ENCODE data around the gene EBNA1BP2.

DNA sequence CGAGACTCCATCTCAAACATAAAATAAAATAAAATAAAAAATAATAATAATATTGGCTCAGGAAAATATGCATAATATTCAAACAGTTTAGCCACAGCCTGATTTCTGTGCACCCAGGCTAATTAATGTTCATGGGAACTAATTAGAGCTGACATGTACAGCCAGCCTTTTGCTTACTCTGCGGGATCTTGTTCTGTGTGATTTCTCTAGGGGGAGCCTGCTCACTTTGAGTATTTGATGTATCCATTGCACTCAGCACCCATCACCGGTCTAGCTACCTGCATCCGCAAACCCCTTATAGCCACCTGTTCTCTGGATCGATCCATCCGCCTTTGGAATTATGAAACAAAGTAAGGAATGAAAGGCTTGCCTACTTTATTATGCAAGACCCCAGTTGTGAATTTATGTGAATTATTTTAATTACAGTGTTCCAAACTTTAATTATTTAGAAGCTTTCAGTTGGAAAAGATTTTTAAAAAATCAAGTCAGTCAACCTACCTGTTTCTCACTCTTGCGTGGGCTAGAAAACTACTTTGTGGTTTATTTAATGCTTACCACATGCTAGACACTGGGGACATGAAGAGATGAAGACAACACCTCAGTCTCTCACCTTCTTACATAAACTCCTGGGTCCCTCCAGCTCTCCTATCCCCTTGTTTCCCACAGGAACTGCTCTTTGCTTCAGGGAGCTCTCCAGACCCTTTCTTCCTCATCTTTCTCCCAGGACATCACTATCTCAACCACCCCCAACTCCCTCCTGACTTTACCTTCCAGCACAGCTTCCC, 25.4 kb upstream of the EBNA1BP2 start:
- no peak for TF ChIP-seq CTCF (IDR thresholded peaks at IDR 0.05)
- TF ChIP-seq EP300 (IDR thresholded peaks at IDR 0.05) = no peak
